GM21423 (cell line): ENCODE results near the gene C4orf36.
"Not testable (repeated sequence)": the region's sequence is repeated elsewhere in the genome, so short reads cannot be mapped to it uniquely, and the experiment has no call there.

ENCODE experiments used
- ATAC-seq: cut with Tn5 transposase; IDR thresholded peaks from one replicate; pipeline ENCODE4 v1.9.1; 2021; ENCODE audit warnings: mild to moderate bottlenecking, moderate library complexity; ENCODE audit not compliant: unreplicated experiment

The C4orf36 gene

GRCh38 chr4:86917212-86918039 is 25.2 kb upstream of the C4orf36 start:
- ATAC-seq, result no peak

DNA sequence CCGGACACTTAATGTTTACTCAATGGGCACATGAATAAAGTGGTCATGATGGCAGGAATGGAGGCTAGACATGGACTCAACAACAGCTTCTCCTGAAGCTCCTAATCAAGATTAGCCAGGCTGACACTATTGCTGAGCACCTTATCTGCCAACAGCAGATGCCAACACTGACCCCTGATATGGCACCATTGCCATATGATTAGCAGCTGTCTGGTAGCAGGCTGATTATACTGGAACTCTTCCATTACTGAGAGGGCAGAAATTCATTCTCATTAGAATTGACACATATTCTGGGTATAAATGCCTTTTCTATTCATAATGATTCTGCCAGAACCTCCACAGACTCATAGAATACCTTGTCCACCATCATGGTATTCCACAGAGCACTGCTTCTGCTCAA is 24.2 kb upstream of the C4orf36 start:
- ATAC-seq, result no peak

GRCh38 chr4:86910820-86911684 is 18.8 kb upstream of the C4orf36 start:
- ATAC-seq, result no peak

DNA sequence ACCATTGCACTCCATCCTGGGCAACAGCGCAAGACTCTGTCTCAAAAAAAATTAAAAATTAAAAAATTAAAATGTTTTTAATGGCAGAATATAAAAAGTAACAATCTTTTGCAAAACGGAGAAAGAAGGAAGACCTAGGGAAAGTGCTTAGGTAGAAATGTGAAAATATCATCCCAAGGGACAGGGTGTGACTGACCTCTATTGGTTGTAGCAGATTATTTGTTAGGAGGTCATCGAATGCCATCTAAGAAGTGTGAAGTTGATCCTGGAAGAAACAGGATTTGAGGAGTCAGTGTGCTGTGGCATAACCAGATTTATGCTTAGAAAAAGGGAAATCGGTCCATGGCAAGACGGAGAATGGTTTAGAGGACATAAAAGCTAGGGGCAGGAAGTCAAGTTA is 18.1 kb upstream of the C4orf36 start:
- ATAC-seq, result no peak

DNA sequence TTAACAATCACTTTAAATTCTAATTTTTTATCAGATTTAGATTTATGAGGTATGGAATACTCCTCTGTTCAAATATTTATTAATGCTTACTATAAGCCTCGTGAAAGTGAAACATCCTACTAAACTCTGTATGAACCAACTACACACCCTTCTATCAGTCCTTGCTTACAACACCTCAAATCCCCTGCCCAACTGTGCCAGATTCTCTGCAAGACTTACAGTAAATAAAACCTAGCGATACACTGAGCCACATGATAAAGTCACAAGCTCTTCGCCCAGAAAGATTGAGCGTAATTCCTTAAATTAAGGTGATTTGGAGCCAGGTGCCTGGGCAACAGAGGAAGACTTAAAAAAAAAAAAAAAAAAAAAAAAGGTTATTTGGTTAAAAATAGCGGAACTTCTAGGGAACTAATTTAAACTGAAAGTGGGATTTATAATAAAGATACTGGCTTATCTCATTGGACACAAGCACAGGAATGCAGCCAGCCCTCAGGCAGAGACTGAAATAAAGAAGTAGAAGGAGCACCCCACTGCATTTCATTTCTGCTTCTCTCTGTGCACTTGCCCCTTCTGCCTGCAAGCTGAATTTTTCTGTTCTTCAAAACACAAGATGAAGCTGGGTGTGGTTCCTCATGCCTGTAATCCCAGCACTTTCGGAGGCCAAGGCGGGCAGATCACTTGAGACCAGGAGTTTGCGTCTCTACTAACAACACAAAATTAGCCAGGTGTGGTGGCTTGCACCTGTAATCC is 17.5 kb upstream of the C4orf36 start:
- ATAC-seq, result no peak

DNA sequence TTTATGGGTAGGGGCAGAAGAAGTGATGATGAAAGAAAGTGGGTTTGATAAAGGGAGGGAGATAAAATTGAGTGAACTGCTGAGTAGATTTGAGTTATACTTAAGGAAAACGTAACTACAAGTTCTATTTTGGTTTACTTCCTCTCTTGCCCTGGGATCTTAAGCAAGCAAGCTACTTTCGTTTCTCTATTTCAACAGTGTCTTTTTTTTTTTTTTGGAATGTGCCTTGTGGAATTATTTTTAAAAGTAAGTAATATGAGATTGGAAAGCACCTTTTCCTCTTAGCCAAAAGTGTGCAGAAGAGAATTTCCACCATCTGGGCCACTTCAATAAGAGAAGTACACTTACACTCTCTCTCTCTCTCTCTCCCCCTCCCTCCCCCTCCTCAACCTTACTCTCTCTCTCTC is 16.0 kb upstream of the C4orf36 start:
- no peak for ATAC-seq

DNA sequence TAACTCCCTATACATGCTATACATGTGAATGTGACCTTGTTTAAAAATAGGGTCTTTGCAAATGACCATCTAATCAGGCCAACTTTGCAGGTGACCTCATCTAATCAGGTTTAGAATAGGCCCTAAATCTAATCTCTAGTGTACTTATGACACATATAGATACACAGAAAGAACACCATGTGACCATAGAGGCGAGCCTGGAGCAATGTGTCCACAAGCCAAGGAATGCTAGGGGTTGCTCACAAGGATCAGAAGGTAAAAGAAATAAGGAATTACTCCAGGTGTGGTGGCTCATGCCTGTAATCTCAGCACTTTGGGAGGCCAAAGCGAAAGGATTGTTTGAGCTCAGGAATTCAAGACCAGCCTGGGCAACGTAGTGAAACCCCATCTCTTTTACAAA is 9.6 kb upstream of the C4orf36 start:
- ATAC-seq, result no peak

GRCh38 chr4:86898562-86898961 is 6.3 kb upstream of the C4orf36 start:
- ATAC-seq, result no peak

- ATAC-seq, result no peak
Measured at GRCh38 chr4:86896596-86896995, 4.4 kb upstream of the C4orf36 start.

GRCh38 chr4:86895692-86896488 is 3.7 kb upstream of the C4orf36 start:
- ATAC-seq, result peak; percentile 43

- no peak for ATAC-seq
Measured at GRCh38 chr4:86894455-86894854, 2.2 kb upstream of the C4orf36 start.

- ATAC-seq, result no peak
Measured at GRCh38 chr4:86893136-86893535, 914 bp upstream of the C4orf36 start.

GRCh38 chr4:86892636-86892960 is 376 bp upstream of the C4orf36 start:
- no peak for ATAC-seq

- ATAC-seq, result no peak
Measured at GRCh38 chr4:86890790-86891189, 1.4 kb downstream of the C4orf36 start.

- ATAC-seq, result no peak
Measured at GRCh38 chr4:86879641-86880040, 12.6 kb downstream of the C4orf36 start.

DNA sequence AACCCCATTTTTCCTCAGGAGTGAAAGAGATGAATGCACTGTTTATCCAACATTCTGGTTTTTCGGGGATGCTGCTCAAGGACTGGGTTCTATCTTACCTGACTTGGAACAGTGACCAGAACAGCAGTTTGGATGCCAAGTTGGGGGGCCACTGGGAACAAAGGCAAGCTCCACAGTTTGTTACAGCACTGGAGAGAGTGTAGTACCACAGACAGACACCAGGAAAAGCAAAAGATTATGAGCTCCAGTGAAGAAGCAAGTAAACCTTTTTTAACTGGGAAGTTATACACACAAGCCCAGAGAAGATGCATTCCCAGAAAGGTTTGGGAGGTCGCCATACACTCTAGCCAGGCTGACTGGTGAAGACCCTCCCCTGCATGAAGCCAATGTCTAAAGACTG is 13.6 kb downstream of the C4orf36 start:
- no peak for ATAC-seq

GRCh38 chr4:86876894-86877685 is 15.1 kb downstream of the C4orf36 start:
- no peak for ATAC-seq

DNA sequence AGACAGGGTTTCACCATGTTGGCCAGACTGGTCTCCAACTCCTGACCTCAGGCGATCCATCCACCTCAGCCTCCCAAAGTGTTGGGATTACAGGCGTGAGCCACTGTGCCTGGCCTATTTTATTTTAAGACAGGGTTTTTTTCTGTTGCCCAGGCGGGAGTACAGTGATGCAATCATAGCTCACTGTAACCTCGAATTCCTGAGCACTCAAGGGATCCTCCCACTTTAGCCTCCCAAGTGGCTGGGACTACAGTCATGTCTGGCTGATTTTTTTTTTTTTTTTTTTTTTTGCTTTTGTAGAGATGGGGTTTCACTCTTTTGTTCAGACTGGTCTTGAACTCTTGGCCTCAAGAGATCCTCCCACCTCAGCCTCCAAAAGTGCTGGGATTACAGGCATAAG is 16.8 kb downstream of the C4orf36 start:
- not testable (repeated sequence) for ATAC-seq

DNA sequence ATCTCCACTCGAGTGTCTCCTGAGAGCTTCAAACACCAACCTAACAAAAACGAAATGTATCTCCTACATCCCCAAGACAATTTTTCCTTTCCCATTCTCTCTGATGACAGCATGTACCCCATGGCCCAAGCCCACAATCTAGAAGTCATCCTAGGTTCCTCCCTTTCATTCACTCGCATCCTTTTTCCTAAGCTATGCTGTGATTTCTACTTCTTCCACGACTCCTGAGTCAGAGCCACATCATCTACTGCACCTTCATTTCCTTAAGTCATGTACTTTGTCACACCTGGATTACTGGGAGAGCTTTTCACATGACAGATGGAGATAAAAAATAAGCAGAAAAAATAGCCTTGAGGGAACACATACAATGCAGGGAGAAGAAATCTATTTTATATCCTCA is 20.1 kb downstream of the C4orf36 start:
- ATAC-seq, result no peak
